Measurements from ENCODE around the gene CSMD2. TPM values are rescaled to one million over a fixed set of nuclear protein-coding genes. Genes with fewer than 3 reads are reported as not detected.

The CSMD2 gene
- total RNA-seq, 2 donors from 2014 or later, result 0.62 to 2.8 TPM

- Mint-ChIP-seq H3K27me3 (ENCODE audit: insufficient read depth) (peaks cover 15% of the 10 kb centered on the region), H3K27ac (no peak overlapping the region)
- no peak overlapping the region for H3K9ac ChIP-seq (ENCODE audit: extremely low read depth, low read length, poor library complexity, severe bottlenecking)
These were observed 259.8 kb downstream of the CSMD2 start for GRCh38 chr1:33905241-33905640.

GRCh38 chr1:33903210-33903589 lies 261.8 kb downstream of the CSMD2 start:
- H3K27me3 Mint-ChIP-seq (ENCODE audit: insufficient read depth), result peaks cover 19% of the 10 kb centered on the region
- no peak overlapping the region for H3K4me3 Mint-ChIP-seq

More at GRCh38 chr1:33905241-33905640, 259.8 kb downstream of the CSMD2 start:
- H3K9me3 ChIP-seq (ENCODE audit: control insufficient read depth, low read length), result no peaks in the 10 kb centered on the region
- Mint-ChIP-seq H3K4me3 (no peak overlapping the region), H3K36me3 (ENCODE audit: low read depth) (no peaks in the 10 kb centered on the region), H3K4me1 (peaks cover 22% of the 10 kb centered on the region), H3K9me3 (no peaks in the 10 kb centered on the region)
- no peaks in the 10 kb centered on the region for H3K36me3 ChIP-seq (ENCODE audit: control insufficient read depth, insufficient read depth, low read length)
- H3K4me3 ChIP-seq (ENCODE audit: low read length), result no peak overlapping the region
- DNase-seq, result no peak
- no peak for TF ChIP-seq CTCF (conservative IDR thresholded peaks at IDR 0.05)
- 86 to 94% methylated on average over 3 of the region's 3 CpGs for WGBS, 2 experiments (ENCODE audit: insufficient coverage in 1 of 2, insufficient read length in 1 of 2)
- peaks cover 7% of the 10 kb centered on the region for H3K4me1 ChIP-seq (ENCODE audit: control insufficient read depth, insufficient read depth, low read length)
- no peak overlapping the region for H3K27ac ChIP-seq (ENCODE audit: low read depth, low read length)
- no peaks in the 10 kb centered on the region for H3K27me3 ChIP-seq (ENCODE audit: control insufficient read depth, insufficient read depth, low read length, poor library complexity, severe bottlenecking)

GRCh38 chr1:33902486-33903209 lies 262.4 kb downstream of the CSMD2 start:
- H3K4me1 ChIP-seq (ENCODE audit: control insufficient read depth, insufficient read depth, low read length), result peaks cover 7% of the 10 kb centered on the region
- H3K36me3 ChIP-seq (ENCODE audit: control insufficient read depth, insufficient read depth, low read length), result no peaks in the 10 kb centered on the region
- no peaks in the 10 kb centered on the region for H3K36me3 Mint-ChIP-seq (ENCODE audit: low read depth)
- no peaks in the 10 kb centered on the region for H3K9me3 ChIP-seq (ENCODE audit: control insufficient read depth, low read length)
- H3K9me3 Mint-ChIP-seq, result no peaks in the 10 kb centered on the region
- peaks cover 19% of the 10 kb centered on the region for H3K27me3 Mint-ChIP-seq (ENCODE audit: insufficient read depth)
- no peak overlapping the region for H3K4me3 Mint-ChIP-seq
- DNase-seq, result peak; percentile 55
- H3K9ac ChIP-seq (ENCODE audit: extremely low read depth, low read length, poor library complexity, severe bottlenecking), result peak overlapping the region; percentile 14
- no peak for TF ChIP-seq CTCF (conservative IDR thresholded peaks at IDR 0.05)
- peak overlapping the region; percentile 40 for H3K27ac Mint-ChIP-seq
- H3K4me1 Mint-ChIP-seq, result peaks cover 24% of the 10 kb centered on the region
- no peak overlapping the region for H3K27ac ChIP-seq (ENCODE audit: low read depth, low read length)
- H3K4me3 ChIP-seq (ENCODE audit: low read length), result no peak overlapping the region
- H3K27me3 ChIP-seq (ENCODE audit: control insufficient read depth, insufficient read depth, low read length, poor library complexity, severe bottlenecking), result no peaks in the 10 kb centered on the region
- WGBS, 2 experiments (ENCODE audit: insufficient coverage in 1 of 2, insufficient read length in 1 of 2), result 67 to 78% methylated on average over 4 to 6 of the region's 6 CpGs

More at GRCh38 chr1:33903210-33903589, 261.8 kb downstream of the CSMD2 start:
- no peak overlapping the region for H3K4me3 ChIP-seq (ENCODE audit: low read length)
- no peaks in the 10 kb centered on the region for H3K9me3 ChIP-seq (ENCODE audit: control insufficient read depth, low read length)
- no peak for TF ChIP-seq CTCF (conservative IDR thresholded peaks at IDR 0.05)
- H3K4me1 ChIP-seq (ENCODE audit: control insufficient read depth, insufficient read depth, low read length), result peaks cover 7% of the 10 kb centered on the region
- Mint-ChIP-seq H3K4me1 (peaks cover 24% of the 10 kb centered on the region), H3K9me3 (no peaks in the 10 kb centered on the region), H3K27ac (no peak overlapping the region), H3K36me3 (ENCODE audit: low read depth) (no peaks in the 10 kb centered on the region)
- no peaks in the 10 kb centered on the region for H3K36me3 ChIP-seq (ENCODE audit: control insufficient read depth, insufficient read depth, low read length)
- WGBS, 2 experiments (ENCODE audit: insufficient coverage in 1 of 2, insufficient read length in 1 of 2), result 57 to 59% methylated on average over 1 to 2 of the region's 2 CpGs
- no peak overlapping the region for H3K9ac ChIP-seq (ENCODE audit: extremely low read depth, low read length, poor library complexity, severe bottlenecking)
- H3K27me3 ChIP-seq (ENCODE audit: control insufficient read depth, insufficient read depth, low read length, poor library complexity, severe bottlenecking), result no peaks in the 10 kb centered on the region
- DNase-seq, result no peak
- H3K27ac ChIP-seq (ENCODE audit: low read depth, low read length), result no peak overlapping the region
